HG03432 (cell line): ENCODE results near the gene MAPKAPK3.
"Not testable (repeated sequence)": the region's sequence is repeated elsewhere in the genome, so short reads cannot be mapped to it uniquely, and the experiment has no call there.

Experiments
- ATAC-seq: cut with Tn5 transposase; IDR thresholded peaks from one replicate; pipeline ENCODE4 v1.9.1; 2021; ENCODE audit warnings: mild to moderate bottlenecking, moderate library complexity; ENCODE audit not compliant: unreplicated experiment

MAPKAPK3 gene

DNA sequence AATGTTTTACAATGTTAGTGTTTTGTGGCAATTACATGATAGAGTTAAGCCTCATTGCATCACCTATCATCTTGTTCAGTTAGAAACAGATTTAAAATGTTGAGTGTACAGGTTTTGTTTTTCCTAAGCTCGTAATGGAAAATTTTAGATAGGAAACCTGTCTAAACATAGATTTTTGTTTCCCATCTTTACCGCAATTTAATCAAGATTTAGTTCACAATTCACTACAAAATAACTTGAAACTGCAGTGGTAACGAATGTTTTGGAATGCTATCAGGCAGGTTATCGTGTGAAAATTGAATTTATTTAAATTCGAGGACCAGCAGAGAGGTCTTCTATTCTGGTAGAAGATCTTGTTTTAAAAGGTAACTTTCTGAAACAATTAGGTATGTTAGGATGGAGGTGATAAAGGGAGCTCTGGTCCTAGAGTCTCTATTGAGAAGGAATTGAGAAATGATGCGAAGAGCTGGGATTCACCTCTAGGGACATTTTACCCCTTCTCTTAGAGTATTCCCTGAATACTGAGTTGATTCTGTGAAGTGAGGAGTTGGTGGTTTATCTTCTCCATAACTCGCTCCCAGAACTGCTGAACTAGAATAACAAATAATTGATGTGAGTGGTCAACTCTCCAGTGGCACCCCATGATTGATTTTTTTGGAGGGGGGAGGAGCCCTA lies 59.2 kb downstream of the MAPKAPK3 start:
- no peak for ATAC-seq

DNA sequence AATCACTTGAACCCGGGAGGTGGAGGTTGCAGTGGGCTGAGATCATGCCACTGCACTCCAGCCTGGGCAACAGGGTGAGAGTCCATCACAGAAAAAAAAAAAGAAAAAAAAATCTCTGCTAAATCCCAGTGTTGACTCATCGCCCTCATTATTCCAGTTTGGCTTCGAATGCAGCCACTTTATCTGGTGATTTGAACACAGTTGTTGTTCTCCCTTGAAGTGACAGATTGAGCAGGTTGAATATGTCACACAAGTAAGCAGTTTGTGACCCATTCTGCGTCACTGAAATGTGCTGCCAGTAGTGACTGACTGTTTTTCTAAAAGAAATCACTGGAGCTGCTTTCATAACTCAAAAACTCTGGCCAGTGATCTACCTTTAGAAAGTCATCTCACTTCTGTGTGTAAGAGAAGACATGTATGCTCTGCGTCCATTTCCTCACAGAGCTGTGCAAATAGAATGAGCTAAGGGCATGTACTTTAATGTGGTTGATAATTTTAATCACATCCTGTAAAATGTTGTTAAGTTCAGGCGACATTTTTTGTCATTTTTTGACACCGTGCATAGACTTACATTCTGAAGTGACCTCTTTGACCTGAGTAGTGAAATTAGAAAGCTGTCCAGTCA lies 70.3 kb downstream of the MAPKAPK3 start:
- no peak for ATAC-seq

DNA sequence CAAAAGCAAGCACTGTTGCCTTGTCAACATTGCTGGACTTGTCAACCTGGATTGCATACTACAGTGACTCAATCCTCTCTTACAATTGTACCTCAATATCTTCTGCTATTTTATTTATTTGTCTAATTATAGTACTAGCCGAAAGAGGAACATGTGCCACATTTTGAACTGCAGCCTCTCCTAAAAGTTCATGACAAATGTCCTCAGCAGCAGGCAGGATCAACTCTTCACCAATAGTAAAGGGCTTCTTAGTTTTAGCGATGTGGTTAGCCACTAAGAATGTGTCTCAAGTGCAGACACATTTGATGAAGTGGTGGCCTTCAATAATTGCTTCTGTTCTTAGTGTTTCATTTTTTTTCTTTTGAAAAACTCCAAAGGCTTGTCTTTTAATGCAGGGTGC lies 71.0 kb downstream of the MAPKAPK3 start:
- ATAC-seq: no peak

DNA sequence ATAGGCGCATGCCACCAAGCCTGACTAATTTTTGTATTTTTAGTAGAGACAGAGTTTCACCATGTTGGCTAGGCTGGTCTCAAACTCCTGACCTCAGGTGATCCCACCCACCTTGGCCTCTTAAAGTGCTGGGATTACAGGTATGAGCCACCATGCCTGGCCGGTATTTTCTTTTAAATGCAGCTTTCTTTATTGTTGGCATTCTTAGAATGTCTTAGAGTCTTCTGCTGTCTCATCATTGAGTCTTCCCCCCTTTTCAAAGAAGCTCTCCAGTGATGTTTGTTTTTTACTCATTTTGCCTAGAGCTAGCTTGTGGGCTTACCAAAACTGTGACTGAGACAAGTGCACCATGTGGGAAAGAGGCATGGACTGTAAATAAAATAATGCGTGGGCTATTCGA lies 71.7 kb downstream of the MAPKAPK3 start:
- not testable (repeated sequence) for ATAC-seq

DNA sequence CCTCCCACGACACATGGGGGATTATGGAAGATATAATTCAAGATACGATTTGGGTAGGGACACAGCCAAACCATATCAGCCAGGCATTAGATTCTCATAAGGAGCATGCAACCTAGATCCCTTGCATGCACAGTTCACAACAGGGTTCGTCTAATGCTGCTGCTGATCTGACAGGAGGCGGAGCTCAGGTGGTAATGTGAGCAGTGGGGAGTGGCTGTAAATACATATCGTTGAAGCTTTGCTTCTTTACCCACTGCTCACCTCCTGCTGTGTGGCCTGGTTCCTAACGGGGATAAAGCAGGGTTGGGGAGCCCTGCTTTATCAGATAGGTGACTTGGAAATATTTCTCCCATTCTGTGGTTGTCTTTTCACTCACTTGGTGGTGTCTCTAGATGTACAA lies 72.6 kb downstream of the MAPKAPK3 start:
- no peak for ATAC-seq

DNA sequence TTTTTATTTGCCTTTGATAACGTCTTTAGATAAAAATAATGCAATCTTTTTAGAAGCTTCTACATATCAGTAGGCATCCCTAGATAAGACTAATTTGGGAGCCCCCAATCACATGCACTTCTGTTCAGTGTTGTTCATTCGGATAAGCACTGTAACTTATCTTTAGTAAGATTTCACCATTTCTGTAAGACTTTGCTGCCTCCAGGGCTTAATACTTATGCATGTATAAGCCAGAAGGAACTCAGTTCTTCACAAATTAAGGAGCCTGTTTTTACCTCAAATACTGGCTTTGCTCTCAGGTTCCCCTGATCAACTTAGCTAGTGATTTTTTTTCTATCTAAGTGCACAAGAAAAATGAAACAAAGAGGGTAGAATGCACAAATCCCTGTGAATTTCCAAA lies 78.1 kb downstream of the MAPKAPK3 start:
- no peak for ATAC-seq

DNA sequence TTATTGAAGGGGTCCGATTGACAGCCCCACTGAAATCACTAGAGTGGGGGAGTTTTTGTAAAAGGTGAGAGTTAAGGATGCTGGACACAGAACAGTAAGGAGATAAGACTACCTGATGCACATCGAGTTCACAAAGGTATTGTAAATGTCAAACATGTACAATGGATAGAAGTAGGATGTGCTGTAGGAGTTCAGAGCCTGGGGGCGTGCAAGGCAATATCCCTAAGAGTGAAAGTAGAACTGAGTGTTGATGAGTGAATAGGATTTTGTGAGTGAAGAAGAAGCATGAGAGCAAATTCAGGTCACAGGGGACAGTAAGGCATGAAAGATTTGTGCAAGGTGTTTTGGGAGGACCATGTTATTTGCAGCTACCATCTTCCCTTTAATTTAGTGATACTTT lies 79.3 kb downstream of the MAPKAPK3 start:
- ATAC-seq: no peak

DNA sequence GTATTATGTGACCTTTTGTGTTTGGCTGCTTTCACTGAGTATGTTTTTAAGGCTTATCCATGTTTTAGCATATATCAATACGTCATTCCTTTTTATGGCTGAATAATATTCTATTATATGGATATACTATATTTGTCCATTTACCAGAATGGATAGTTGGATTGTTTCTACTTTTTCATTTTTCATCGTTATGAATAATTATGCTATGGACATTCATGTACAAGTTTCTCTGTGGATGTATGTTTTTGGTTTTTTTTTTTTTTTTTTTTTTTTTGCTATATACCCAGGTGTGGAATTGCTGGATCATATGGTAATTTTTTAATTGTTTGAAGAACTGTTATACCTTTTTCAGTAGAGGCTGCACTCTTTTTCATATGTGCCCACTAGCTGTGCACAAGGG lies 81.3 kb downstream of the MAPKAPK3 start:
- no peak for ATAC-seq
